GM18868 (cell line): ENCODE measurements around the gene DDX24.
A peak's percentile ranks its signal among the peaks of the same experiment; 100 is the strongest.

Experiments
- ATAC-seq: cut with Tn5 transposase; IDR thresholded peaks from one replicate; pipeline ENCODE4 v1.9.1; 2021; ENCODE audit warnings: mild to moderate bottlenecking, moderate library complexity; ENCODE audit not compliant: unreplicated experiment

Gene DDX24

GRCh38 chr14:94034886-94035285 is 46.1 kb downstream of the DDX24 start:
- no peak for ATAC-seq

DNA sequence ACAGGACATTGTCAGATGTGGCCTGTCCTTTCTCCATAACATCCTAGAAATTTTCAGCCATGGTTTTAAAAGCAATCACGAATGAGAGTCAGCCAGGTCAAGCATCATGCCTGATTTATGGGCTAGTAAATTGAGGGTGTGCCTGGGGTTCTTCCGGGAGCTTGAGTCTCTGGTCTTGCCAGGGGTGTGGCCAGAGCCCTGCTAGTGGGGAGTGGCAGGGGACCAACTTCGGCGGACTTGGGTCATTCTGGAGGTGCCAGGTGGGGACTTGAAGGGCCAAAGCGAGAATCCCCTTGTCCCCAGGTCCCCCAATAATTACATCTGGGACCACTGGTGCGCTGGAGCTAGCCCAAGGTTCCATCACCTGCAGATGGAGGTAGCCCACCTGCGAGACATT is 49.1 kb downstream of the DDX24 start:
- ATAC-seq = no peak

DNA sequence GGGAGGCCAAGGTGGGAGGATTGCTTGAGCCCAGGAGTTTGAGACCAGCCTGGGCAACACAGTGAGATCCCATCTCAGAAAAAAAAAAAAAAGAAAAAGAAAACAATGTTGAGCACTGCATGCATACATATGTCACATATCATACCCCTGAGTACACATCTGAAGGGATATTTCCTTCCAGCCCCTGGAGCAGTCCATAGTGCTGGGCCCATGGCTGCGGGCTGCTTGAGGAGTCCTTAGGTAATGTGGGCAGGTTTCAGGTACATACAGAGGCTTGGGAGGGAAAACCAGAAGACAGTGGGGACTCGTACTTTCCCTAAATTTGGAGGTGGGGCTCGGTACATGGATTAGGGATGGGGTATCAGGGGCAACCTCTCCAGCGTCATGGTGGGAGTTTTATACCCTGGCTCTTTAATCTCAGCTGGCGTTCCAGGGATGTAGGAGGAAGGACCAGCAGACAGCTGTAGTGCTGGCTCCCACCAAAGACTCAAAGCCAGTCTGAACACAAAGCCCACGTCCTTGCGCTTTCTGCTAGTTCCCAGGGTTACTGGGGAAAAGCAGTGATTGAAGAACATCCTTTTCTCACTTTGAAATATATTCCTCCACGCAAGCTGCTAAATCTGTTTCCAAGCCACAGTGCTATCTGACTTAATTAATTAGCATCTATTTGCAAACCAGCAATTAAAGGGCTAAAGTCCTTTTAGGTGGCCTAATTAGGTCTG is 49.7 kb downstream of the DDX24 start:
- ATAC-seq = no peak

DNA sequence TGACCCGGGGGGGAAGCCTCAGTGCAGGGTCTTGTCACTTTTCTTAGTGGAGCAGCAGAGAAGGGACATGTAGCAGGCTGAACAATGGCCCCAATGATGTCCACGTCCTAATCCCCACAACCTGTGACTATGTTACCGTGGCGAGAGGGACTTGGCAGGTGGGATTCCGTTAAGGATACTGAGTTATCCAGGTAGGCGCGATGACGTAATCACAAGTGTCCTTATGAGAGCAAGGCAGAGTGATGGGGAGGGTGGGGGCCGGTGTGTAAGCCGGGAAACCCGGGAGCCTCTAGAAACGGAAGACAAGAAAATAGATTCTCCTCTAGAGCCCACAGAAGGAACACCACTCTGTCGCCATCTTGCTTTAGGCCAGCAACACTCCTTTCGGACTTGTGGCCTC is 50.4 kb downstream of the DDX24 start:
- ATAC-seq = no peak

GRCh38 chr14:94029671-94030203 is 51.3 kb downstream of the DDX24 start:
- ATAC-seq = no peak

DNA sequence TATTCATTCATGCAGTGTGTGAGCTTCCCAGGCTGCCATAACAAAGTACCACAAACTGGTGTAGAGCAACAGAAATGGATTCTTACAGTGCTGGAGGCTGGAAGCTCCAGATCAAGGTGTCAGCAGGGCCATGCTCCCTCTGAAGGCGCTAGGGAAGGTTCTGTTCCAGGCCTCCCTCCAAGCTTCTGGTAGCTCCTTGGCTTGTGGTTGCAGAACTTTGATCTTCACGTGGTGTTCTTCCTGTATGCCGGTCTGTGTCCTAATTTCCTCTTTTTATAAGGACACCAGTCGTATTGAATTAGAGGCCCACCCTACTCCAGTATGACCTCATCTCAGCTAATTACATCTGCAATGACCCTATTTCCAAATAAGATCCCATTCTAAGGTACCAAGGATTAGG is 51.7 kb downstream of the DDX24 start:
- no peak for ATAC-seq

DNA sequence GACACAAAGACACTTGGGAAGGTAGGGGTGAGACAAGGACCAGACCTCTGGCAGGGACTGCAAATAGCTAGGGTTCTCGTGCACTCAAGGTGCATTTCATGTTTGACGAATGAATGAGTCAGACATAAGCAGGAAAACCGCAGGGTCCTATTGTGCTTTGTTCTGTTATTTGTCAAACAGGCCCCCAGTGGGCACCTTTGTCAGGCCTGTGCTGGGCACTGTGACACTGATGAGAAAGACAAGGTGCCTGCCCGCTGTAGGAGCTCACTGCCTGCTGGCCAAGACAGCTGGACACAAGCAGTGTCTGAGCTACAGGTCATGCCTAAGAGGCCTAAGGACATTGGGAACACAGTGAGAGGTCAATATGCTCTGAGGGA is 52.6 kb downstream of the DDX24 start:
- peak; percentile 69 for ATAC-seq

GRCh38 chr14:94027566-94028449 is 53.2 kb downstream of the DDX24 start:
- no peak for ATAC-seq

DNA sequence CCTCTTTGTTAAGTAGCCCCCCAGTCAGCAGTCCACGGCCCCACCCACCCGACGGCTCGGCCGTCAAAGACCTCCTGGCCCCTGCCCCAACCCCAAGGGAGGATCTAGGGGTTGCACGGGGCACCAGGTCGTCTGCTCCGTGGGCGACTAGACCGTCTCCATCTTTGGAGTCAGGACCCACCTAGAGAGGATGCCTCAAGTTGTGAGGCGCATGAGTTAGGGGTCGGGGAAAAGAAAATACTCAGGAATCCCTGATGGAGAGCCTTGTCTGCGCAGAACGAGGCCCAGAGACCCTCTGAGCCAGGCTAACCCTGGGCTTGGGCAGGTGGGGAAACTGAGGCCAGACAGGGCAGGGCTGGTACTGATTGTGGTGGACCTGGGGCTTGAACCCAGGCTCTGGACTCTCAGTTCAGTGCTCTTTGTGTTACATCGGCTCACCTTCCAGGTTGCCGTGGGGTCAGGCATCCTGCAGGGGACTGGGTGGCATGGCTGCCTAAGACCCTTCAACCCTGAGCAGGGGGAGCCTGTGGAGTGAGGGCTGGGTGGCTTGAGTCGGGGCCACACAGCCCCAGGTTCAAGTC is 54.0 kb downstream of the DDX24 start:
- no peak for ATAC-seq

- peak; percentile 97 for ATAC-seq
Observed at GRCh38 chr14:94026173-94026888, 54.7 kb downstream of the DDX24 start, which contains the start of gene OTUB2. OTUB2 (plus strand) TSS chr14:94026340; CDS start chr14:94026538, 198 bp downstream.

DNA sequence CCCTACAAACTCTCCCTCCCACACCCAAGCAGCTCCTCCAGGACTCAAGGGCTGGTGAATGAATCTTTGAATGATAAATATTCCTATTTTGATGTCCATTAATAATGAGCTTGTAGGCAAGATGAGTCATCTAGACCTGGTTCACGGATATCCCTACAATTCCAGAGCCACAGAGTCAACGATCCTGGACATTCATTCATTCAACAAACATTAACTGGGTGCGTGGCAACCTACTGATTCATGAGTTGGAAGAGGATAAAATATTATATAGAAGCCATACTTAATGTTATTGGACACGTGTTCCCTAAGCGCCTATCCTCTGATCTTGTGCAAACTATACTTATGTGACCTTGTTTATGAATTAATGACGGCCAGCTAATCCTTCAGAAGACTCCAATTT is 55.3 kb downstream of the DDX24 start:
- no peak for ATAC-seq

GRCh38 chr14:94024549-94024948 is 56.5 kb downstream of the DDX24 start:
- ATAC-seq = no peak

DNA sequence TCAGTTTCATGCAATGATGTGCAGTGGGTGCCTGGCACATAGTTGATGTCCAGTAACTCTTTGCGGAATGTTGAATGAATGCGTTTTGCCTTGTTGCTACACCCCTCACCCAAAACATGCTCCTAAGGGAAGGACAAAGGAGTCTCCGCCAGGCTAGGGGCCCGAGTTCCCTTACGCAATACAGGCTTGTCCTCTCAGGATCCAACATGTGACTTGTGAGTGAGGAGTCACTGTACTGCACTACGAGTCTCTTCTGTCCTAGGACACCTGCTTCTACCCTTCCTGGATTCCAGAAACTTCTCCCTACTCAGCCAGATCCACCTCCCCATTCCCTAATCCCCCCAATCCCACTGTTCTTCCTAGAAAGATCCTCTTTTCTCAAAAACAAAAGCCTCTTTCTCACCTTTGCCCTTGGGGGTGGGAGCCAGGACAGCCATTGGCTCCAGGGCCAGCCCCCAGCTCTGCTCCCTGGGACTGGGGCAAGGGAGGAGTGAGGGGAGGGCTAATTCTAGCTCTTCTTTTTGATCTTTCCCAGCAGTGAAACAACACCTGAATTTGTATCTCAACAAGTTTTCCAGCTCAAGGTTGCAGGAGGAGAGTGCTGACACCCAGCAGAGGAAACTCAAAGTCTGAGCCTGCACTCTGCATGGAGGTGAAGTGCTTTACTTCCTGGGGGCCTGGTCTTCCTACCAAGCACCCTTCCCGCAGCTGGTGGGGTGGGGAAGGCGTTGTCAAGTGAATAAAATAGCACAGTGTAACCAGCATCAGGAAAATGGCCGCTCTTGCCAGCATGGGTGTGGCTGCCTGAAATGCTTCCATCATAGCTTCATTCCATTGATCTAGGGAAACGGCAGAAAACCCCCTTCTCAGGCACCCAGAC is 58.2 kb downstream of the DDX24 start:
- no peak for ATAC-seq

DNA sequence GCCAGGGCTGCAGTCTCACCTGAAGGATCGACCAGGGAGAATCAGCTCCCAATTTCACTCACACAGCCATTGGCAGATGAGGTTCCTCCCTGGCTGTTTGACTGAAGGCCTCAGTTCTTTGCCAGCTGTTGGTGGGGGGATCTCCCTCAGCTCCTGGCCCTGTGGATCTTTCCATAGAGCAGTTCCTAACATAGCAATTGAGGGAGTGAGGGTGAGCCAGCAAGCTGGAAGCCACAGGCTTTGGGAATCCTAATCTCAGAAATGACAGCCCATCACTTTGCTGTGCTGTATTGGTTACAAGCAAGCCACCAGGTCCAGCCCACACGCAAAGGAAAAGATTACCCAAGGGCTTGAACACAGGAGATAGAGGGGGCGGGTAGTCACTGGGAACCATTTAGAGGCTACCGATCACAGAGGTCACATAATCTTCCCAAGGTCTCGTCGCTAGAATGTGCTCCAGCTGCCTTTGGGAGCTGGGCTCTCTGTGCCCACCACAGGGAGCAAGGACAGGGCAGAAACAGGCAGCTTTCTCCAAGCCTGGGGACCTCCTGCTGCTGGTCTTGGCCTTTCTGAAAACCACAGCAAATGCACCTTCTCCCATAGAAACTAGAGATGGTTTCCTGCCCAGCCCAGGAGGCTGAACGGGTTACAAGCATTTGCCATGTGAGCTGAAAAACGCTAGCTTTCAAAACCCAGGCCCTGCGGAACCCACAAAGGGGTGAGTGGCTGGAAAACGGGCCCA is 59.4 kb downstream of the DDX24 start:
- no peak for ATAC-seq

DNA sequence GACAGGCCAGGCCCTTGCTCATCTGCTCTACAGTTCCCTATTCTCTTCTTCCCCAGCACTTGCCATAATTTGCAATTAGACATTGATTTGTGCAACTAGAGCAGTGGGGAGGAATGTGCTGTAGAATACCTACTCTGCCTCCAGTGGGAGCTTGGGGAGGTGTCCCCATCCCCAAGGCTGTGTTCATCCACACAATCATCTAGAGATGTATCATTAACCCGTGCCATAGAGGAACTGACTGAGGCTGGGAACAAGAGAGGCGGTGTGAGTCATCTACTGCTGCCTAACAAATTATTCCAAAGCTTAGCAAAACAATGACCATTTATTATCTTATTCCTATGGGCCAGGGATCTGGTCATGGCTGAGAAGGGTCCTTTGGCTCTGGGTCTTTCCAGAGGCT is 60.0 kb downstream of the DDX24 start:
- no peak for ATAC-seq

GRCh38 chr14:94020267-94020666 is 60.7 kb downstream of the DDX24 start:
- no peak for ATAC-seq

GRCh38 chr14:94019329-94019728 is 61.7 kb downstream of the DDX24 start:
- ATAC-seq = no peak

GRCh38 chr14:94018308-94018707 is 62.7 kb downstream of the DDX24 start:
- ATAC-seq = no peak

GRCh38 chr14:94016446-94016976 is 64.5 kb downstream of the DDX24 start:
- ATAC-seq = no peak
